Uterus (tissue), 2 donors: ENCODE data around the gene ZNF821.

Experiments used
- CTCF ChIP-seq, 4 experiments: fragments of 200-600 bp in 2 of 4; fragments of 450-650 bp in 2 of 4; sonication (generic) in 2 of 4; IDR thresholded peaks; one replicate each; pipeline ENCODE4 v1.5.1; 2016 to 2019; ENCODE audit warnings: antibody characterized with exemption in 4 of 4, mild to moderate bottlenecking in 2 of 4, moderate library complexity in 1 of 4
- POLR2A ChIP-seq, 2 donors: fragments of 450-650 bp; IDR thresholded peaks; one replicate each; pipeline ENCODE4 v1.6.1; 2016; ENCODE audit warnings: antibody characterized with exemption in 2 of 2, mild to moderate bottlenecking in 1 of 2, moderate library complexity in 1 of 2

- TF ChIP-seq CTCF (IDR thresholded peaks at IDR 0.05): no peak
- no peak for TF ChIP-seq POLR2A (IDR thresholded peaks at IDR 0.05)
These were observed 40.7 kb upstream of the ZNF821 start for GRCh38 chr16:71924710-71925109.
